ENCODE results near the gene WDR62.

DNA sequence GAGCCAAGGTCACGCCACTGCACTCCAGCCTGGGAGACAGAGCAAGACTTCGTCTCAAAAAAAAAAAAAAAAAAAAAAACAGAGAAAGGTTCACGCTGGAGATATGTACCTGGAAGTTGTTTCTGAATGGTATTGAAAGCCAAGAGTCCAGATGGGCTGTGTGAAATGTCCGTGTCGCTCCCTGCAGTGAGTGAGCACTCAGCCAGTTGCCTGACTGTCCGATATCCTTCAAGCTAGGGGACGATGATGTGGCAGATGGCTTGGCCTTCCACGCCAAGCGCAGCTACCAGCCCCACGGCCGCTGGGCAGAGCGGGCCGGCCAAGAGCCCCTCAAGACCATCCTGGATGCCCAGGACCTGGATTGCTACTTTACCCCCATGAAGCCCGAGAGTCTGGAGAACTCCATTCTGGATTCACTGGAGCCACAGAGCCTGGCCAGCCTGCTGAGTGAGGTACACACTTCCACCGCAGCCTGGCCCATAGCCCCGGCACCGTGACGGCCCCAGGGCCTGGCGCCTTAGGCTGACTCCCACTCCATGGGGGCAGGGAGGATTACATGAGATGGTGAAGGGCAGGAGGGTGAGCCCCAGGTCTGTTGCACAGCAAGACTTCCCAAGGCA lies 44.6 kb downstream of the WDR62 start:
- TF ChIP-seq, protein P1, sequence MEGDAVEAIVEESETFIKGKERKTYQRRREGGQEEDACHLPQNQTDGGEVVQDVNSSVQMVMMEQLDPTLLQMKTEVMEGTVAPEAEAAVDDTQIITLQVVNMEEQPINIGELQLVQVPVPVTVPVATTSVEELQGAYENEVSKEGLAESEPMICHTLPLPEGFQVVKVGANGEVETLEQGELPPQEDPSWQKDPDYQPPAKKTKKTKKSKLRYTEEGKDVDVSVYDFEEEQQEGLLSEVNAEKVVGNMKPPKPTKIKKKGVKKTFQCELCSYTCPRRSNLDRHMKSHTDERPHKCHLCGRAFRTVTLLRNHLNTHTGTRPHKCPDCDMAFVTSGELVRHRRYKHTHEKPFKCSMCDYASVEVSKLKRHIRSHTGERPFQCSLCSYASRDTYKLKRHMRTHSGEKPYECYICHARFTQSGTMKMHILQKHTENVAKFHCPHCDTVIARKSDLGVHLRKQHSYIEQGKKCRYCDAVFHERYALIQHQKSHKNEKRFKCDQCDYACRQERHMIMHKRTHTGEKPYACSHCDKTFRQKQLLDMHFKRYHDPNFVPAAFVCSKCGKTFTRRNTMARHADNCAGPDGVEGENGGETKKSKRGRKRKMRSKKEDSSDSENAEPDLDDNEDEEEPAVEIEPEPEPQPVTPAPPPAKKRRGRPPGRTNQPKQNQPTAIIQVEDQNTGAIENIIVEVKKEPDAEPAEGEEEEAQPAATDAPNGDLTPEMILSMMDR (IDR thresholded peaks at IDR 0.05), result no peak
- TF ChIP-seq POLR2A (IDR thresholded peaks at IDR 0.05) (no peak), EP300 (IDR thresholded peaks at IDR 0.05) (no peak)

Measured in tibial nerve (tissue), 4 donors.